DND-41 (cell line): ENCODE results near the gene STX19.

ENCODE experiments used
- ATAC-seq: fragments of 200-7000 bp; cut with Tn5 transposase; 3 replicates; pipeline ENCODE4 v1.9.1; 2021; ENCODE audit warnings: low read depth; ENCODE audit not compliant: insufficient read depth
- DNase-seq: peaks from one replicate; pipeline ENCODE4 v3.0.0-alpha.2; 2020
- H2AFZ ChIP-seq: 2 replicates; pipeline ENCODE4 v1.6.0; 2012; ENCODE audit warnings: low read depth, low read length
- H3K27ac ChIP-seq: 2 replicates; pipeline ENCODE4 v1.5.1; 2012; ENCODE audit warnings: low read length, inconsistent platforms
- H3K27me3 ChIP-seq: fragments of 200-600 bp; sonication (generic); 2 replicates; pipeline ENCODE4 v1.6.0; 2012; ENCODE audit warnings: low read length, mild to moderate bottlenecking, inconsistent platforms; ENCODE audit not compliant: insufficient read depth, poor library complexity
- H3K36me3 ChIP-seq: 2 replicates; pipeline ENCODE4 v1.5.1; 2012; ENCODE audit warnings: low read length, inconsistent platforms; ENCODE audit not compliant: insufficient read depth
- H3K4me1 ChIP-seq: 2 replicates; pipeline ENCODE4 v1.5.1; 2012; ENCODE audit warnings: mild to moderate bottlenecking, low read length; ENCODE audit not compliant: insufficient read depth
- H3K4me2 ChIP-seq: 2 replicates; pipeline ENCODE4 v1.6.0; 2012; ENCODE audit warnings: mild to moderate bottlenecking, moderate library complexity, low read length, inconsistent platforms; ENCODE audit not compliant: insufficient read depth
- H3K4me3 ChIP-seq, 2 experiments: fragments of 200-600 bp in 1 of 2; shearing (Covaris generic) in 1 of 2; 2 replicates each; pipeline ENCODE4 v1.5.1; 2012 to 2016; ENCODE audit warnings: inconsistent platforms in 2 of 2, low read length in 2 of 2, mild to moderate bottlenecking in 2 of 2, low read depth in 1 of 2, moderate library complexity in 1 of 2
- H3K79me2 ChIP-seq: 2 replicates; pipeline ENCODE4 v1.6.0; 2012; ENCODE audit warnings: low read length, inconsistent platforms; ENCODE audit not compliant: insufficient read depth
- H3K9ac ChIP-seq: 2 replicates; pipeline ENCODE4 v1.6.0; 2012; ENCODE audit warnings: low read depth, mild to moderate bottlenecking, inconsistent platforms, low read length, moderate library complexity
- H3K9me3 ChIP-seq: 2 replicates; pipeline ENCODE4 v1.5.1; 2012; ENCODE audit warnings: low read length, moderate library complexity, mild to moderate bottlenecking, inconsistent platforms; ENCODE audit not compliant: insufficient read depth, severe bottlenecking
- H4K20me1 ChIP-seq: 2 replicates; pipeline ENCODE4 v1.6.0; 2012; ENCODE audit warnings: low read length; ENCODE audit not compliant: insufficient read depth
- EZH2 ChIP-seq: IDR thresholded peaks from 3 replicates; pipeline ENCODE4 v1.6.1; 2012; ENCODE audit warnings: borderline replicate concordance, low read depth, mild to moderate bottlenecking, moderate library complexity, low read length, inconsistent platforms; ENCODE audit not compliant: severe bottlenecking
- TF ChIP-seq, protein P1 (sequence below): IDR thresholded peaks from 2 replicates; pipeline ENCODE4 v1.5.1; 2012; ENCODE audit warnings: borderline replicate concordance, low read length, moderate library complexity, mild to moderate bottlenecking; ENCODE audit not compliant: poor library complexity, severe bottlenecking; ENCODE audit errors: extremely low read depth

Gene STX19

DNA sequence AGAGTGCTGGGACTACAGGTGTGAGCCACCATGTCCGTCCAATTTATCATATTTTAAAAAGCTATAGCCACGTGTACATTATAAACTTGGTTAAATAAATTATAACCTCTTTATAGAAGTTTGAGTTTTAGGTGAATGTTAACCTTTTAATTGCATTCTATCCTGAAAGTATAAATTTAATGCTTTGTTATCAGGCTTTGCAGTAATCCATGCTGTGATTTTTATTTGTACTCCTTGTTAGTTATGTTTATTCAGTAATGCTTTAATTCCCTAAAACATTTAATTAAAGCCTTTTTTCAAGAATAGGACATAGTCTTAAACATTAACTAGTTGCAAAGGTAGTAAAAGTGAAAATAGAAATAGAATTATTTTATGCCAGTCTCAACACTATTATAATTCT is 36.8 kb downstream of the STX19 start:
- Histone ChIP-seq H3K79me2 (peaks cover 20% of the 10 kb centered on the region), H4K20me1 (peaks cover 8% of the 10 kb centered on the region; the same call in 1 of the 2 replicates)
- TF ChIP-seq, protein P1, sequence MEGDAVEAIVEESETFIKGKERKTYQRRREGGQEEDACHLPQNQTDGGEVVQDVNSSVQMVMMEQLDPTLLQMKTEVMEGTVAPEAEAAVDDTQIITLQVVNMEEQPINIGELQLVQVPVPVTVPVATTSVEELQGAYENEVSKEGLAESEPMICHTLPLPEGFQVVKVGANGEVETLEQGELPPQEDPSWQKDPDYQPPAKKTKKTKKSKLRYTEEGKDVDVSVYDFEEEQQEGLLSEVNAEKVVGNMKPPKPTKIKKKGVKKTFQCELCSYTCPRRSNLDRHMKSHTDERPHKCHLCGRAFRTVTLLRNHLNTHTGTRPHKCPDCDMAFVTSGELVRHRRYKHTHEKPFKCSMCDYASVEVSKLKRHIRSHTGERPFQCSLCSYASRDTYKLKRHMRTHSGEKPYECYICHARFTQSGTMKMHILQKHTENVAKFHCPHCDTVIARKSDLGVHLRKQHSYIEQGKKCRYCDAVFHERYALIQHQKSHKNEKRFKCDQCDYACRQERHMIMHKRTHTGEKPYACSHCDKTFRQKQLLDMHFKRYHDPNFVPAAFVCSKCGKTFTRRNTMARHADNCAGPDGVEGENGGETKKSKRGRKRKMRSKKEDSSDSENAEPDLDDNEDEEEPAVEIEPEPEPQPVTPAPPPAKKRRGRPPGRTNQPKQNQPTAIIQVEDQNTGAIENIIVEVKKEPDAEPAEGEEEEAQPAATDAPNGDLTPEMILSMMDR: no peak
- no peak for TF ChIP-seq EZH2

DNA sequence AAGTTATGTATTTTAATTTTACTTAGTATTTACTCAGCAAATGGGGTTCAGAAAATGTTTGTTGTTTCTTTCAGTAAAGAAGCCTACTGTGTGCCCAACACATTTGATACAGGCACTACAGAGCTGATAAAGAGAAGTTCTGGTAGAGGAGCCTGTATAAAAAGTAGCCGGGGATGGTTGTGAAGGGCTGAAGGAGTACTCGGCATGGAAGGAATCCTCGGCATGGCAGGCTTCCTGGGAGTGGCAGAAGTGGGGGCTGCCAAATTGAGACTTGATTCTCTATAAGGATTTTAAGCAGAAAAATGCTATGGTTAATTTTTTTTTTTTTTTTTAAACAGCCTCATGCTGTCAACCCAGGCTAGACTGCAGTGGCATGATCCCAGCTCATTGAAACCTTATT is 39.2 kb downstream of the STX19 start:
- DNase-seq (no peak), ATAC-seq (no peak)
- Histone ChIP-seq H3K36me3 (no peaks in the 10 kb centered on the region), H2AFZ (no peak overlapping the region), H3K27ac (no peak overlapping the region), H3K27me3 (no peaks in the 10 kb centered on the region), H4K20me1 (peaks cover 8% of the 10 kb centered on the region; the same call in 1 of the 2 replicates), H3K9ac (no peak overlapping the region), H3K4me1 (no peaks in the 10 kb centered on the region), H3K9me3 (no peaks in the 10 kb centered on the region), H3K4me3 (no peak overlapping the region), H3K4me2 (no peak overlapping the region), H3K79me2 (peaks cover 33% of the 10 kb centered on the region)
- TF ChIP-seq, protein P1: no peak
- no peak for TF ChIP-seq EZH2

More for the DNA sequence above, 36.8 kb downstream of the STX19 start:
- H3K4me3 ChIP-seq: no peak overlapping the region
- H3K9me3 ChIP-seq: no peaks in the 10 kb centered on the region
- no peak overlapping the region for H3K27ac ChIP-seq
- DNase-seq (no peak), ATAC-seq (no peak)
- H3K9ac ChIP-seq: no peak overlapping the region
- peaks cover 3% of the 10 kb centered on the region; the same call in 1 of the 2 replicates for H3K36me3 ChIP-seq
- H3K4me2 ChIP-seq: no peak overlapping the region
- no peaks in the 10 kb centered on the region for H3K27me3 ChIP-seq
- H2AFZ ChIP-seq: no peak overlapping the region
- H3K4me1 ChIP-seq: no peaks in the 10 kb centered on the region

DNA sequence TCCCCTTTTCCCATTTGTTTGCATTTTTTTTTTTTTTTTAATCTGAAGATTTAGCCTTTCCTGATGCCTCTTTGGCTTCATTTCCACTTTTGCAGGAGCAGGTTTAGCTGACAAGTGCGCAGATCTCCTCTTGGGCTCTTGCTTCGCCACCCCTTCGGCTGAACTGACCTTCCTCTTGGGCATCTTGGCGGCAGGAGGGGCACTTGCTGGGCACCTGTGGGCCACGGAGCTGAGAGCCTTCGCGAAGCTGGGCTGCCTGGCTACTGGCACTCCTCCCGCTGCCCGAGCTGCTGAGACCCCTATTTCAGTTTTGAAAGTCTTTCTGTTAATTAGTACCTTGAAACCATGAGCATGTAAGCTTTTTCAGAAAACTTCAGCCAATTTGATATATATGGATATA is 39.6 kb downstream of the STX19 start:
- Histone ChIP-seq H3K9me3 (no peaks in the 10 kb centered on the region), H3K27ac (no peak overlapping the region), H3K9ac (no peak overlapping the region), H3K4me3 (no peak overlapping the region), H3K4me1 (no peaks in the 10 kb centered on the region), H2AFZ (no peak overlapping the region), H4K20me1 (peaks cover 5% of the 10 kb centered on the region; the same call in 1 of the 2 replicates), H3K27me3 (no peaks in the 10 kb centered on the region), H3K79me2 (peaks cover 31% of the 10 kb centered on the region), H3K4me2 (no peak overlapping the region), H3K36me3 (no peaks in the 10 kb centered on the region)
- ATAC-seq (no peak), DNase-seq (no peak)
- TF ChIP-seq EZH2: no peak
- TF ChIP-seq, protein P1: no peak

GRCh38 chr3:93988283-93988682 is 40.1 kb downstream of the STX19 start:
- Histone ChIP-seq H3K79me2 (peaks cover 33% of the 10 kb centered on the region), H2AFZ (no peak overlapping the region), H4K20me1 (peaks cover 4% of the 10 kb centered on the region; the same call in 1 of the 2 replicates), H3K4me2 (no peak overlapping the region), H3K4me1 (no peaks in the 10 kb centered on the region), H3K27me3 (no peaks in the 10 kb centered on the region), H3K9me3 (no peaks in the 10 kb centered on the region), H3K9ac (no peak overlapping the region), H3K4me3 (no peak overlapping the region), H3K27ac (no peak overlapping the region), H3K36me3 (no peaks in the 10 kb centered on the region)
- DNase-seq: no peak
- ATAC-seq: no peak
- TF ChIP-seq EZH2: no peak
- TF ChIP-seq, protein P1: no peak
